ENCODE results near the gene ADGRA1. TPM values are rescaled to one million over a fixed set of nuclear protein-coding genes. Genes with fewer than 3 reads are reported as not detected.
"Not testable (repeated sequence)": the region's sequence is repeated elsewhere in the genome, so short reads cannot be mapped to it uniquely, and the experiment has no call there.

ADGRA1 gene
- polyA plus RNA-seq (ENCODE audit: insufficient read length in 3 of 3), result 1 to 10 TPM; 1.2 to 1.7 (median 1.5) TPM

DNA sequence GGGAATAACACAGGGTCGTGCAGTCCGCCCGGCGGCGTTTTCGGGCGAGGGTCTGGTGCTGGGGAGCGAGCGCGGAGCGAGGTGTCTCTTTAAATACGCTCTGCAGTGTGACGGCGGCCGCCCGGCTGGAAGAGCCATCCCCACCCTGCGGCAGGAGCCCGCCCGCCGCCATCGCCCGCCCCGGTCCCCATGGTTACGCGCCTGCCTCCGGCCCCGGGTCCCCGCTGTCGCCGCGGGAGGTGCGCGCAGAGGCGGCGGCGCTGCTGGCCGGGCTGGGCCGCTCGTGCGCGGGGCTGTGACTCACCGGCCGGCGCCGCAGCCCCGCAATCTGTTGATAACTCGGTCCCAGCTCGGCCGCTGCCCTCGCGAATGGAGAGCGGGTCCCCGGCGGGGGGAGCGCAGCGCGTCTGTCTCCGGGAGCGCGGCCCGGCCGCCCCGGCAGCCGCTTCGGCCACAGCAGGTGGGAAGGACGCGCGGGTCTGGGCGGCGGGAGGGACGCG, at the start of gene ADGRA1:
Gene ADGRA1, plus strand, starts transcription at position 246 of the 500 bp plus-strand sequence. CDS start 986 bp downstream, outside the sequence.
- DNase-seq (ENCODE audit: low read depth in 3 of 3, low spot score in 2 of 3), result no peak

- DNase-seq (ENCODE audit: low read depth in 3 of 3, low spot score in 2 of 3), result no peak
Measured at GRCh38 chr10:133038036-133038823, 49.5 kb upstream of the ADGRA1 start.

- no peak for DNase-seq (ENCODE audit: low read depth in 3 of 3, low spot score in 2 of 3)
Measured at GRCh38 chr10:133039107-133039802, 48.5 kb upstream of the ADGRA1 start.

- no peak for DNase-seq (ENCODE audit: low read depth in 3 of 3, low spot score in 2 of 3)
Measured at GRCh38 chr10:133039803-133040165, 47.9 kb upstream of the ADGRA1 start.

- DNase-seq (ENCODE audit: low read depth in 3 of 3, low spot score in 2 of 3), result no peak
Measured at GRCh38 chr10:133040198-133040597, 47.5 kb upstream of the ADGRA1 start.

- DNase-seq (ENCODE audit: low read depth in 3 of 3, low spot score in 2 of 3), result no peak
Measured at GRCh38 chr10:133041101-133041500, 46.6 kb upstream of the ADGRA1 start.

GRCh38 chr10:133042061-133042460, 45.7 kb upstream of the ADGRA1 start:
- DNase-seq (ENCODE audit: low read depth in 3 of 3, low spot score in 2 of 3), result no peak

DNA sequence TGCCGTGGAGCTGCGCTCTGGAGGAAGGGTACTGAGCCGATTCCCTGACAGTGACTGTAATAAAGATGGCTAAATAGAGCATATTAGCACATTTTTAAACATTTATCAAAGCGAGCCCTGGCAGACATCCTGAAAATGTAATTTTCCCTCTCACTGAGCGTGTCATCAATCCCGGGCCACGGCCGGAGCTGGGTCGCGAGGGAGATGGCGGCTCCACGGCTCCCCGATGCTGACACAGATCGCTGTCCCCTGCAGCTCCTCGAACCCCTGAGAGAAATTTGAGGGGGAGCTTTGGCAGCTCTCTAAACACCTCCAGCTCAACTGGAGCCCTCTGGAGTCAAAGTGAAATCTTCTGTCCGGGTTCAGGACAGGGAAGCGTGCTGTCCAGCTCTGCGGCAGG, 44.9 kb upstream of the ADGRA1 start:
- no peak for DNase-seq (ENCODE audit: low read depth in 3 of 3, low spot score in 2 of 3)

- no peak for DNase-seq (ENCODE audit: low read depth in 3 of 3, low spot score in 2 of 3)
Measured at GRCh38 chr10:133043541-133044225, 44.0 kb upstream of the ADGRA1 start.

DNA sequence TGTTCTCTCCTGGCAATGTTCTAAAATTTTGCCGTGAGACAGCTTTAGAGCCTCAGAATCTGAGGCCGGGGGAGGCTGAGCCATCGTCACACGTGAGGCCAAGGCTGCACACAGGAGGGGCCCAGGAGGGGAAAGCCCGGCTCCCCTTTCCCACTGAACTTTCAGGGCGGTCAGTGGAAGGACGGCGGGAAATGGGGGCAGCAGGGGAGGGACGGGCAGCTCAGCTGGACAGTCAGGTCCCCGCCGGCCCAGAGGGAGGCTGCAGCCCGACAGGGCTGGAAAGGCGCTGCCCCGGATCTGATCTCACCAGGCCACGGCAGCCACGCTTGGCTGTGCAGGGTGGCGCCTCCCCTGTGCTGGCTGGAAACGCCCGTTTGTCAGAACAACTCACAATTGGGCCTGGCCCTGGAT, 43.3 kb upstream of the ADGRA1 start:
- no peak for DNase-seq (ENCODE audit: low read depth in 3 of 3, low spot score in 2 of 3)

GRCh38 chr10:133045556-133046389, 42.0 kb upstream of the ADGRA1 start:
- no peak for DNase-seq (ENCODE audit: low read depth in 3 of 3, low spot score in 2 of 3)

DNA sequence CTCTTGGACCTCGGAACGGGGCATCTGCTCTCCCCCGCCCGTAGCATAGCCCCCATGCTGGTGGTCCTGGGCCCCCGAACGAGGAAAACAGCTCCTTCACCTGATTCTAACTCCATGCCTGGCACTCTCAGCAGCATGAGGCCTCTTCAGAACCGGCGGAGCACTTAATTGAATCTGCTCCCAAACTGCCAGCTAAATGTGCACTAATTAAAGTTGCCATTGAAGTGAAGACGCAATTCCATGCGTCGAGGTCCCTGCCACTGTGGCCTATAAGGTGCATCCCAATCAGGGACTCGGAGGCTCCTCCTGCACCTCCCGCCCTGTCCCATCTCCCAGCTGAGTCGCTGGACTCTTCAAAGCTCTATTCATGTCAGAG, 41.3 kb upstream of the ADGRA1 start:
- no peak for DNase-seq (ENCODE audit: low read depth in 3 of 3, low spot score in 2 of 3)

DNA sequence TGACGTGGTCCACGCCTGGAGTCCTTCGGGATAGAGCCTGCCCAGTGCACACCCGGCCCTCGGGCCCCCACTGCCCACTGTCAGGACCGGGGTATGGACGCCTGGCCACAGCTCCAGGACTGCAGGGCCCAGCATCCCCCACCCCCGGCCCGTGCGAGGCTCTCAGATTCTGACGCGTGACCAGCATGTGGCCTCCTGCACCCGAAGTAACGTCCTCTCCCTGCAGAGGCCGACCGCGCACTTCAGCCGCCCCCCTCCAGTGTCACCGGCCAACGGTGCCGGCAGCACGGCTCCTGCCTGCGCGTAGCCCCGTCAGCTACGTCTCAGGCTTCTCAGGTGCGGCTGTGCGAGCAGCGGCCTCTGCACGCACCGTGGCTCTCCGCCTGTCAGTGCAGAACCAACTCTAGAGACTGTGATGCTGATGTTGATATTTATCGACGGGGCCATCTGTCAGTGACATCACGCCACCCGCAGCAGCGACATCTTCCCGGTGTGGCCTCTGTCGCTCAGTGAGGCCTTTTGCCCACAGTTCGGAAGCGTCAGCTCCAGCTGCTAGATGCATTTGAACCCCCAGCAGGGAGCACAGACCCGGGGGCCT, 40.1 kb upstream of the ADGRA1 start:
- no peak for DNase-seq (ENCODE audit: low read depth in 3 of 3, low spot score in 2 of 3)

GRCh38 chr10:133048266-133048665, 39.5 kb upstream of the ADGRA1 start:
- no peak for DNase-seq (ENCODE audit: low read depth in 3 of 3, low spot score in 2 of 3)

DNA sequence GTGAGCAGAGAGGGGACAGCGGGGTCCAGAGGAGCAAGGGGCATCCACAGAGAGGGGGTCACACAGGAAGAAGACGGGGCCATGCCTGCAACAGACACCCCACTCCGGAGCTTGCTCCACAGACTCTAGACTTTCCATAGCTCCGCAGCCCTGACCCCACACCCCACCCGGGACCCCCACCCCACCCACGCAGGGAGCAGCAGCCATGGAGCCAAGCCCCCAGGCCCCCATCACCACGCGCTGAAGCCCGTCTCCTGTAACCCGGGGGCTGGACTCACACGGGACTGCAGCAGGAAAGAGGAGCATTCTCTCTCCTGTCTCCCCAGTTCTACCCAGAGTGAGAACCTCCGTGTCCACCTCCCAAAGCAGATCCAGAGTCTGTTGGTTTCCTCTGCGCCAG, 38.8 kb upstream of the ADGRA1 start:
- DNase-seq (ENCODE audit: low read depth in 3 of 3, low spot score in 2 of 3), result no peak

DNA sequence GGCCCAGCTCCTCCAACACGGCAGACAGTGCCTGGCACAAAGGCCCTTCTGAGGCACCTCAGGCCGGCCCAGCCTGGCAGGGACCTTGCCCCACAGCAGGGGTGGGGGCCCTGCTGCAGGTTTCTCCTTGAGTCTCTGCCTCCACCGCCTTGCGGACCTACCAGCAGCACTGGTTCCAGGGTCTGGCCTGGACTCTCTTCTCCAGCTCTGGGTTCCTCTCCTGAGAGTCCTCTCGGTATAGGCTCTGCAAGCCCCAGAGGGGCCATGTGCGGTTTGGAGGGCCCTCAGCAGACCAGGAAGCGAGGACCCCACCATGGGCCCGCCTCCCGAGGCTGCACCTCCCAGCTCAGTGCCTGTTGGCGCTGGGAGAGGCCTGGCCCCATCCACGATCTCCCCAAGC, 38.1 kb upstream of the ADGRA1 start:
- DNase-seq (ENCODE audit: low read depth in 3 of 3, low spot score in 2 of 3), result no peak

DNA sequence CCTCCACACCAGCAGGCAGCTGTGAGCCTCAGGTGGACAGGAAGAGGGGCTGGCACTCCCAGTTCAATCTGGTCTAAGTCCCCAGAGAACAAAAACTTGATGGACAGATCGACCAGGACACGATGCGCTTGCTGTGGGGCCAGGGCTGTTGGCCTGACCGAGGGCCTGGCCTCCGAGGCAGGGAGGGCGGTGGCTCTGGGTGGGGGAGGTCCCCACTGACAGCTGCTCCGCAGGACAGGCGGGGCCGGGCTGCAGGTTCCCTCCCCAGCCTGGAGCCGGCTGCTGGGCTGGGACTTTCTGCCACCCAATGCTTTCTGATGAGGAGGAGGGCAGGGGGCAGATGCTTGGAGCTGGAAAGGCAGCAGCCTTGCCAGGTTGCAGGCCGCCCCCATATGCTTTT, 37.4 kb upstream of the ADGRA1 start:
- DNase-seq (ENCODE audit: low read depth in 3 of 3, low spot score in 2 of 3), result no peak

- no peak for DNase-seq (ENCODE audit: low read depth in 3 of 3, low spot score in 2 of 3)
Measured at GRCh38 chr10:133052076-133052475, 35.6 kb upstream of the ADGRA1 start.

DNA sequence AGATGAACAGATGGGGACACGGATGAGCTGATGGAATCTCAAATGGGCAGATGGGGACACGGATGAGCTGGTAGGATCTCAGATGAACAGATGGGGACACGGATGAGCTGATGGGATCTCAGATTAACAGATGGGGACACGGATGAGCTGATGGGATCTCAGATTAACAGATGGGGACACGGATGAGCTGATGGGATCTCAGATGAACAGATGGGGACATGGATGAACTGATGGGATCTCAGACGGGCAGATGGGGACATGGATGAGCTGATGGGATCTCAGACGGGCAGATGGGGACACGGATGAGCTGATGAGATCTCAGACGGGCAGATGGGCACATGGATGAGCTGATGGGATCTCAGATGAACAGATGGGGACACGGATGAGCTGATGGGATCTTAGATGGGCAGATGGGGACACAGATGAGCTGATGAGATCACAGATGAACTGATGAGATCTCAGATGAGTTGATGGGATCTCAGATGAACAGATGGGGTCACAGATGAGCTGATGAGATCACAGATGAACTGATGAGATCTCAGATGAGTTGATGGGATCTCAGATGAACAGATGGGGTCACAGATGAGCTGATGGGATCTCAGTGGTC, 34.1 kb upstream of the ADGRA1 start:
- not testable (repeated sequence) for DNase-seq (ENCODE audit: low read depth in 3 of 3, low spot score in 2 of 3)

DNA sequence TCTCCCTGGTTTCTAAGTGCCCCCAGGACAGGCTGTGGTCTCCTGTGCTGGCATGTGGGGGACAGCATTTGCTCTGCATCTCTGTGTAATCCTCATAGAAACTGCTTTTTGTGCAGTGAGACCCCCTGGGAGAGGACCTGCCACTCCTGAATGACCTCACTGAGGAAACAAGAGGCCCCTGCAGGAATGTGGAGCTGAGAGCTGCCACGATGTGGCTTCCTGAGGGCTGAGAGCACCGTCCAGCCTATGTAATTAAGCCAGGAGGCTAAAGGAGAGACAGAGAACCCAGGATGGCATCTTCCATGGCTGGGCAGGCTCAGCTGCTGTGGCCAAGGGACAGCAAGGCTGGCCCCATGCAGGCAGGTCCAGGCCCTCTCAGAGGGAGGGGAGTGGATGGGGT, 32.3 kb upstream of the ADGRA1 start:
- no peak for DNase-seq (ENCODE audit: low read depth in 3 of 3, low spot score in 2 of 3)
